Ishikawa (cell line): ENCODE data around the gene KCNQ5.

Experiments used
- CEBPB ChIP-seq: IDR thresholded peaks from 2 replicates; pipeline ENCODE4 v1.6.1; 2012
- CREB1 ChIP-seq: IDR thresholded peaks from 2 replicates; pipeline ENCODE4 v1.6.1; 2012; ENCODE audit warnings: low read depth
- EGR1 ChIP-seq: IDR thresholded peaks from 2 replicates; pipeline ENCODE4 v1.6.1; 2012
- EP300 ChIP-seq: IDR thresholded peaks from 2 replicates; pipeline ENCODE4 v1.6.1; 2012; ENCODE audit warnings: borderline replicate concordance
- FOXM1 ChIP-seq: IDR thresholded peaks from 2 replicates; pipeline ENCODE4 v1.6.1; 2012; ENCODE audit warnings: low read depth, borderline replicate concordance
- NFIC ChIP-seq: IDR thresholded peaks from 2 replicates; pipeline ENCODE4 v1.6.1; 2012
- RAD21 ChIP-seq: IDR thresholded peaks from 2 replicates; pipeline ENCODE4 v1.6.1; 2012; ENCODE audit warnings: low read depth
- REST ChIP-seq: IDR thresholded peaks from 2 replicates; pipeline ENCODE4 v1.6.1; 2012; ENCODE audit warnings: low read depth, mild to moderate bottlenecking
- TAF1 ChIP-seq: IDR thresholded peaks from 2 replicates; pipeline ENCODE4 v1.6.1; 2012; ENCODE audit warnings: low read depth, mild to moderate bottlenecking
- TCF12 ChIP-seq: IDR thresholded peaks from 2 replicates; pipeline ENCODE4 v1.6.1; 2012; ENCODE audit warnings: low read depth
- TEAD4 ChIP-seq: IDR thresholded peaks from 2 replicates; pipeline ENCODE4 v1.6.1; 2012
- YY1 ChIP-seq: IDR thresholded peaks from 2 replicates; pipeline ENCODE4 v1.6.1; 2012; ENCODE audit warnings: low read depth
- ZBTB7A ChIP-seq: IDR thresholded peaks from 2 replicates; pipeline ENCODE4 v1.6.1; 2012; ENCODE audit warnings: low read depth
- TF ChIP-seq, protein P1 (sequence below): IDR thresholded peaks from 2 replicates; pipeline ENCODE4 v1.6.1; 2012
- TF ChIP-seq, protein P2 (sequence below): IDR thresholded peaks from 2 replicates; pipeline ENCODE4 v1.6.1; 2012

Gene KCNQ5

GRCh38 chr6:73017476-73017875 lies 395.6 kb downstream of the KCNQ5 start:
- TF ChIP-seq EP300 (no peak), ZBTB7A (no peak), YY1 (no peak), TAF1 (no peak), FOXM1 (no peak), REST (no peak), CEBPB (no peak), TCF12 (no peak), CREB1 (no peak), EGR1 (no peak), NFIC (no peak), RAD21 (no peak), TEAD4 (no peak)
- TF ChIP-seq, protein P1, sequence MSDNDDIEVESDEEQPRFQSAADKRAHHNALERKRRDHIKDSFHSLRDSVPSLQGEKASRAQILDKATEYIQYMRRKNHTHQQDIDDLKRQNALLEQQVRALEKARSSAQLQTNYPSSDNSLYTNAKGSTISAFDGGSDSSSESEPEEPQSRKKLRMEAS = no peak
- TF ChIP-seq, protein P2, sequence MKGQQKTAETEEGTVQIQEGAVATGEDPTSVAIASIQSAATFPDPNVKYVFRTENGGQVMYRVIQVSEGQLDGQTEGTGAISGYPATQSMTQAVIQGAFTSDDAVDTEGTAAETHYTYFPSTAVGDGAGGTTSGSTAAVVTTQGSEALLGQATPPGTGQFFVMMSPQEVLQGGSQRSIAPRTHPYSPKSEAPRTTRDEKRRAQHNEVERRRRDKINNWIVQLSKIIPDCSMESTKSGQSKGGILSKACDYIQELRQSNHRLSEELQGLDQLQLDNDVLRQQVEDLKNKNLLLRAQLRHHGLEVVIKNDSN = no peak

GRCh38 chr6:73024598-73024997 lies 402.7 kb downstream of the KCNQ5 start:
- no peak for TF ChIP-seq NFIC
- TF ChIP-seq TAF1 = no peak

DNA sequence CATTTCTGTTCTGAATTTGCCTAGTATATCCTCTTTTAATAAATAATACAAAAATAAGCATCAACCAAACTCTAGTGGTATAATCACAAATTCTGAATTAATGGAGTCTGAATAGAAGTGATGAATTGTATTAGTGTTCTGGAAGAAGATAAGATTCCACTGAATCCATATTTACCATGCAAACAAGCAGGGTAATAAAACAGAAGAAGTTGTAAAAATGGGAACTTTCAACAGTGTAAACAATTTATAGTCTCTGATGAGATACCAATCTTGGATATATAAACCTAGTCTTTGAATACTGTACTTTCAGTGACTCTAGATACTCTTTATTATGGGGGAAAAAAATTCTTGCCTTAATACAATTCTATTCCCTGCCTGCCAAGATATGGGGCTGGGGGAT lies 405.8 kb downstream of the KCNQ5 start:
- TF ChIP-seq ZBTB7A = no peak
- no peak for TF ChIP-seq YY1
- TF ChIP-seq REST = no peak
- TF ChIP-seq, protein P1 = no peak
- TF ChIP-seq EP300 = no peak
- no peak for TF ChIP-seq NFIC
- TF ChIP-seq EGR1 = no peak
- TF ChIP-seq RAD21 = no peak
- TF ChIP-seq, protein P2 = no peak
- no peak for TF ChIP-seq TAF1
- TF ChIP-seq CEBPB = no peak
- TF ChIP-seq FOXM1 = no peak
- no peak for TF ChIP-seq CREB1
- no peak for TF ChIP-seq TCF12
- no peak for TF ChIP-seq TEAD4

DNA sequence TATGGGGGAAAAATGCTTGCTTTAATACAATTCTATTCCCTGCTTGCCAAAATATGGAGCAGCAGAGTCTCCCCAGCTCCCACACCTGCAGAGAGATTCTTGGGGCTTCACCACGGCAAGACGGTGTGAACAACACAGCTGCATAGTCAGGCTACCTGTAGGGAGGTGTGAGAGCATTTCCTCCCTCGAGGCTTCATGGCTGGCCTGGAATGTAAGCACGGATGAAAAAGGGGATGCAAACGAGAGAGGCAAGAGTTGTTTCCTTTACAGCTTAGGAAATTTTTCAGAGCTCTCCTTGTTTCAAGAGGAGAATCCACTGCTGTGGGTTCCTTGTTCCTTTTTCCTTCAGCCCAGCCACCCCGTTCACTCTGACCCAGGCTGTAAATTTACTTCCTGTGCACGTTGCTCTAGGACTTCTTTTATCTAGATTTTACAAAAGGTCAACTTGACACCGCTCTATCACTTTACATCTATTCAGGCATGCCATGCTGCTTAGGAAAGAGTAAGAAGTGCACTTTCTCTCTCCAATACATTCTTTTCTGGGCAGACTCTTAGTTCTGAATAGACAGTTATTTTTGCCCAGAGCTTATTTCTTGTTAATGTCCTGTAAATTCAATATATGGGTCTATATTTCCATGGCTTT lies 406.4 kb downstream of the KCNQ5 start:
- TF ChIP-seq CREB1 = no peak
- TF ChIP-seq FOXM1 = no peak
- TF ChIP-seq TEAD4 = no peak
- TF ChIP-seq TCF12 = no peak
- TF ChIP-seq TAF1 = no peak
- no peak for TF ChIP-seq RAD21

GRCh38 chr6:73028893-73029450 lies 407.1 kb downstream of the KCNQ5 start:
- TF ChIP-seq, protein P2 = no peak
- TF ChIP-seq EGR1 (no peak), TEAD4 (no peak), YY1 (no peak), TAF1 (no peak), EP300 (no peak), CREB1 (no peak), TCF12 (no peak), ZBTB7A (no peak), NFIC (no peak), CEBPB (no peak), FOXM1 (no peak)
- TF ChIP-seq, protein P1 = no peak
